ENCODE data around the gene ESR2.

Gene ESR2

GRCh38 chr14:64109819-64110554, 184.2 kb downstream of the ESR2 start:
- no peaks in the 10 kb centered on the region for H3K9me2 ChIP-seq (replicated peaks; ENCODE audit: insufficient read depth, low read length)
- H3K79me2 ChIP-seq (ENCODE audit: insufficient read depth, low read length): no peaks in the 10 kb centered on the region
- peaks cover 52% of the 10 kb centered on the region for H3K36me3 ChIP-seq (ENCODE audit: low read length)
- H3K4me2 ChIP-seq (ENCODE audit: low read depth, low read length, poor library complexity, severe bottlenecking): no peak overlapping the region
- no peaks in the 10 kb centered on the region for H3K9me3 ChIP-seq (ENCODE audit: insufficient read depth, low read length)
- TF ChIP-seq, protein P1, sequence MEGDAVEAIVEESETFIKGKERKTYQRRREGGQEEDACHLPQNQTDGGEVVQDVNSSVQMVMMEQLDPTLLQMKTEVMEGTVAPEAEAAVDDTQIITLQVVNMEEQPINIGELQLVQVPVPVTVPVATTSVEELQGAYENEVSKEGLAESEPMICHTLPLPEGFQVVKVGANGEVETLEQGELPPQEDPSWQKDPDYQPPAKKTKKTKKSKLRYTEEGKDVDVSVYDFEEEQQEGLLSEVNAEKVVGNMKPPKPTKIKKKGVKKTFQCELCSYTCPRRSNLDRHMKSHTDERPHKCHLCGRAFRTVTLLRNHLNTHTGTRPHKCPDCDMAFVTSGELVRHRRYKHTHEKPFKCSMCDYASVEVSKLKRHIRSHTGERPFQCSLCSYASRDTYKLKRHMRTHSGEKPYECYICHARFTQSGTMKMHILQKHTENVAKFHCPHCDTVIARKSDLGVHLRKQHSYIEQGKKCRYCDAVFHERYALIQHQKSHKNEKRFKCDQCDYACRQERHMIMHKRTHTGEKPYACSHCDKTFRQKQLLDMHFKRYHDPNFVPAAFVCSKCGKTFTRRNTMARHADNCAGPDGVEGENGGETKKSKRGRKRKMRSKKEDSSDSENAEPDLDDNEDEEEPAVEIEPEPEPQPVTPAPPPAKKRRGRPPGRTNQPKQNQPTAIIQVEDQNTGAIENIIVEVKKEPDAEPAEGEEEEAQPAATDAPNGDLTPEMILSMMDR (IDR thresholded peaks at IDR 0.05; ENCODE audit: insufficient read depth, low read length, poor library complexity, severe bottlenecking): no peak
- TF ChIP-seq EZH2phosphoT487 (conservative IDR thresholded peaks at IDR 0.05; ENCODE audit: low read length): no peak
- no peak overlapping the region for H3K9ac ChIP-seq (ENCODE audit: low read length)
- H3F3A ChIP-seq (ENCODE audit: insufficient read depth): no peaks in the 10 kb centered on the region; the same call in 1 of the 2 replicates
- H3K27ac ChIP-seq (ENCODE audit: low read depth, low read length): no peak overlapping the region
- H3K4me3 ChIP-seq (ENCODE audit: insufficient read depth, low read length, poor library complexity, severe bottlenecking): no peak overlapping the region
- H4K20me1 ChIP-seq (ENCODE audit: low read depth, low read length): no peaks in the 10 kb centered on the region
- H2AFZ ChIP-seq (ENCODE audit: low read depth, low read length, severe bottlenecking): no peak overlapping the region
- H3K27me3 ChIP-seq (ENCODE audit: low read length): no peaks in the 10 kb centered on the region

DNA sequence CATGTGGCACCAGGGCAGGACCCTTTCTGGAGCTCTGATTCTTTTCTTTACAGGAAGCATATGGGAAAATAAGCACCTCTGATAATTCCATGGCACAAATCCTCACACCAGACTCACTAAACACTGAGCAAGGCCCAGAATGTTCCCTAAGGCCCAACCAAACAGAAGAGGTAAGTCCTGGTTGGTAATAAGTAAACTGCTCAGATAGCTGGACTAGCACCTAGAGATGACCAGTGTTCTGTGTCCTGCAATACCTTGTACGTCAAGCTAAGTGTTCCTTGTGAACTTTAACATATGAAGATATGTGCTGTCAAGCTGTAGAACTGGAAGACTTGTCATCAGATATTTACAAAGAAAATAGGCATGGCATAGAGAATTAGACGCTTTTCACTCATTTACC, 186.7 kb downstream of the ESR2 start:
- H3K27ac ChIP-seq (ENCODE audit: low read depth, low read length): no peak overlapping the region
- H3K79me2 ChIP-seq (ENCODE audit: insufficient read depth, low read length): no peaks in the 10 kb centered on the region
- H3K9me3 ChIP-seq (ENCODE audit: insufficient read depth, low read length): no peaks in the 10 kb centered on the region
- H3F3A ChIP-seq (ENCODE audit: insufficient read depth): no peaks in the 10 kb centered on the region; the same call in 1 of the 2 replicates
- H2AFZ ChIP-seq (ENCODE audit: low read depth, low read length, severe bottlenecking): no peak overlapping the region
- H3K4me3 ChIP-seq (ENCODE audit: insufficient read depth, low read length, poor library complexity, severe bottlenecking): no peak overlapping the region
- TF ChIP-seq, protein P1 (IDR thresholded peaks at IDR 0.05; ENCODE audit: insufficient read depth, low read length, poor library complexity, severe bottlenecking): no peak
- no peak for TF ChIP-seq EZH2phosphoT487 (conservative IDR thresholded peaks at IDR 0.05; ENCODE audit: low read length)
- H3K27me3 ChIP-seq (ENCODE audit: low read length): no peaks in the 10 kb centered on the region
- H3K4me2 ChIP-seq (ENCODE audit: low read depth, low read length, poor library complexity, severe bottlenecking): no peak overlapping the region
- H3K9ac ChIP-seq (ENCODE audit: low read length): no peak overlapping the region
- H3K9me2 ChIP-seq (replicated peaks; ENCODE audit: insufficient read depth, low read length): no peaks in the 10 kb centered on the region
- H3K36me3 ChIP-seq (ENCODE audit: low read length): peaks cover 51% of the 10 kb centered on the region
- no peaks in the 10 kb centered on the region for H4K20me1 ChIP-seq (ENCODE audit: low read depth, low read length)

- Histone ChIP-seq H3K9me2 (replicated peaks; ENCODE audit: insufficient read depth, low read length) (no peaks in the 10 kb centered on the region), H3K27me3 (ENCODE audit: low read length) (no peaks in the 10 kb centered on the region), H3K27ac (ENCODE audit: low read depth, low read length) (no peak overlapping the region), H3K79me2 (ENCODE audit: insufficient read depth, low read length) (no peaks in the 10 kb centered on the region), H4K20me1 (ENCODE audit: low read depth, low read length) (no peaks in the 10 kb centered on the region), H3F3A (ENCODE audit: insufficient read depth) (no peaks in the 10 kb centered on the region), H3K9ac (ENCODE audit: low read length) (no peak overlapping the region), H3K4me3 (ENCODE audit: insufficient read depth, low read length, poor library complexity, severe bottlenecking) (no peak overlapping the region), H2AFZ (ENCODE audit: low read depth, low read length, severe bottlenecking) (no peak overlapping the region), H3K9me3 (ENCODE audit: insufficient read depth, low read length) (no peaks in the 10 kb centered on the region), H3K4me2 (ENCODE audit: low read depth, low read length, poor library complexity, severe bottlenecking) (no peak overlapping the region), H3K36me3 (ENCODE audit: low read length) (peaks cover 70% of the 10 kb centered on the region)
- TF ChIP-seq, protein P1 (IDR thresholded peaks at IDR 0.05; ENCODE audit: insufficient read depth, low read length, poor library complexity, severe bottlenecking): no peak
- no peak for TF ChIP-seq EZH2phosphoT487 (conservative IDR thresholded peaks at IDR 0.05; ENCODE audit: low read length)
Observed at GRCh38 chr14:64098120-64098519, 196.1 kb downstream of the ESR2 start.

All from SU-DHL-6 (cell line).